HepG2 (cell line): Measurements from ENCODE around the gene GUSB. TPM values are rescaled to one million over a fixed set of nuclear protein-coding genes. Genes with fewer than 3 reads are reported as not detected.
"Not testable (repeated sequence)": the region's sequence is repeated elsewhere in the genome, so short reads cannot be mapped to it uniquely, and the experiment has no call there.

Source experiments
- ARNTL ChIP-seq: sonication (generic); formaldehyde crosslinking; IDR thresholded peaks from 2 replicates; pipeline ENCODE4 v1.4.0; 2020; ENCODE audit warnings: mild to moderate bottlenecking, missing genetic modification reagents
- DRAP1 ChIP-seq: IDR thresholded peaks from 2 replicates; pipeline ENCODE4 v1.6.1; 2016; ENCODE audit warnings: missing genetic modification reagents, missing compliant biosample characterization
- ETV5 ChIP-seq: IDR thresholded peaks from 2 replicates; pipeline ENCODE4 v1.6.1; 2018; ENCODE audit warnings: missing biosample characterization, missing genetic modification reagents, inconsistent platforms, borderline replicate concordance
- FOXA3 ChIP-seq: IDR thresholded peaks from 2 replicates; pipeline ENCODE4 v1.6.1; 2016; ENCODE audit warnings: missing genetic modification reagents, missing compliant biosample characterization
- GABPA ChIP-seq, 2 experiments: IDR thresholded peaks; 2 replicates each; pipeline ENCODE4 v1.6.1; 2011 to 2016; ENCODE audit warnings: low read depth in 2 of 2, low read length in 1 of 2, missing biosample characterization in 1 of 2, missing genetic modification characterization in 1 of 2
- MIXL1 ChIP-seq: IDR thresholded peaks from 2 replicates; pipeline ENCODE4 v1.6.1; 2016
- PAXIP1 ChIP-seq: sonication (generic); formaldehyde crosslinking; conservative IDR thresholded peaks from 2 replicates; pipeline ENCODE4 v1.4.0; 2020; ENCODE audit warnings: mild to moderate bottlenecking, missing genetic modification reagents, moderate library complexity
- PHF21A ChIP-seq: sonication (generic); formaldehyde crosslinking; IDR thresholded peaks from 2 replicates; pipeline ENCODE4 v1.5.0; 2020; ENCODE audit warnings: mild to moderate bottlenecking, missing genetic modification reagents
- POGZ ChIP-seq: sonication (generic); formaldehyde crosslinking; IDR thresholded peaks from 2 replicates; pipeline ENCODE4 v1.4.0; 2020; ENCODE audit warnings: mild to moderate bottlenecking, missing genetic modification reagents
- POLR2A ChIP-seq, 2 experiments: IDR thresholded peaks; 2 replicates each; pipeline ENCODE4 v1.6.1; 2011; ENCODE audit warnings: low read depth in 2 of 2, low read length in 2 of 2, mild to moderate bottlenecking in 1 of 2, moderate library complexity in 1 of 2; ENCODE audit not compliant: insufficient read depth in 1 of 2
- SALL1 ChIP-seq: sonication (generic); formaldehyde crosslinking; IDR thresholded peaks from 2 replicates; pipeline ENCODE4 v1.8.0; 2022; ENCODE audit warnings: mild to moderate bottlenecking, missing genetic modification reagents
- SNAPC4 ChIP-seq: sonication (generic); formaldehyde crosslinking; IDR thresholded peaks from 2 replicates; pipeline ENCODE4 v1.4.0; 2020; ENCODE audit warnings: mild to moderate bottlenecking, missing genetic modification reagents
- TARDBP ChIP-seq: sonication (generic); formaldehyde crosslinking; IDR thresholded peaks from 2 replicates; pipeline ENCODE4 v1.8.0; 2022; ENCODE audit warnings: mild to moderate bottlenecking, missing genetic modification reagents
- TFAP4 ChIP-seq: sonication (generic); IDR thresholded peaks from 2 replicates; pipeline ENCODE4 v1.6.1; 2016; ENCODE audit warnings: low read depth, borderline replicate concordance
- THAP11 ChIP-seq: IDR thresholded peaks from 2 replicates; pipeline ENCODE4 v1.6.1; 2016; ENCODE audit warnings: missing biosample characterization, missing genetic modification reagents
- ZMYM3 ChIP-seq: sonication (generic); formaldehyde crosslinking; IDR thresholded peaks from 2 replicates; pipeline ENCODE4 v1.5.1; 2020; ENCODE audit warnings: mild to moderate bottlenecking, missing genetic modification reagents
- ZMYM4 ChIP-seq: sonication (generic); formaldehyde crosslinking; IDR thresholded peaks from 2 replicates; pipeline ENCODE4 v1.8.1; 2023; ENCODE audit warnings: mild to moderate bottlenecking, missing genetic modification reagents
- ZNF12 ChIP-seq: sonication (generic); formaldehyde crosslinking; IDR thresholded peaks from 2 replicates; pipeline ENCODE4 v1.5.0; 2020; ENCODE audit warnings: missing genetic modification reagents
- ZNF317 ChIP-seq: sonication (generic); formaldehyde crosslinking; IDR thresholded peaks from 2 replicates; pipeline ENCODE4 v1.5.0; 2020; ENCODE audit warnings: mild to moderate bottlenecking, missing genetic modification reagents
- polyA plus RNA-seq, 8 experiments: library from polyadenylated mRNA; depleted of rRNA in 3 of 8; stranded (reverse) in 7 of 8; unstranded in 1 of 8; fragments of >200 nt; fragmentation: Illumina TruSeq in 4 of 8; extraction: Trizol in 4 of 8; gene quantifications; 2 replicates each; pipeline versions ENCODE4 v1.2.1 to v1.2.3, GENCODE V29; 2011 to 2016; ENCODE audit warnings: low read depth in 4 of 8, missing spikeins in 1 of 8, mixed read lengths in 1 of 8; ENCODE audit not compliant: insufficient read depth in 1 of 8
- total RNA-seq, 5 experiments: library from RNA; depleted of rRNA; stranded (reverse); fragments of >200 nt; fragmentation: Illumina TruSeq; extraction: Trizol; gene quantifications; 2 replicates each; pipeline ENCODE4 v1.2.3, GENCODE V29; 2016; ENCODE audit warnings: low read depth in 1 of 5

Gene GUSB
- total and polyA plus RNA-seq, 2 of the 13 experiments (the other 11 are each of a cell fraction or from before 2014, with no cell fraction given), result 18.8 to 60.0 TPM

- TF ChIP-seq SNAPC4 (CRISPR knock-in tag) (peak; percentile 39; the same call in 1 of the 2 replicates), POLR2A (IDR thresholded peaks at IDR 0.05; ENCODE audit: insufficient read depth in 1 of 2, low read depth in 2 of 2, low read length in 2 of 2) (peak in 1 of 2 experiments; percentile 31; a peak in 1 of 4 replicates), TARDBP (CRISPR knock-in tag) (peak; percentile 63; the same call in 1 of the 2 replicates), ZNF317 (peak; percentile 57; the same call in 1 of the 2 replicates), SALL1 (CRISPR knock-in tag) (peak; percentile 38; the same call in 1 of the 2 replicates), ARNTL (CRISPR knock-in tag) (0 out of 2 replicates have a peak, but pooled peaks have one; percentile 45), PAXIP1 (CRISPR knock-in tag) (peak; percentile 86), GABPA (CRISPR knock-in tag; IDR thresholded peaks at IDR 0.05; ENCODE audit: low read depth) (peak; percentile 21; the same call in 1 of the 2 replicates), TFAP4 (peak; percentile 43; the same call in 1 of the 2 replicates), DRAP1 (CRISPR knock-in tag) (peak; percentile 43; the same call in 1 of the 2 replicates), THAP11 (0 out of 2 replicates have a peak, but pooled peaks have one; percentile 18), ZMYM3 (peak; percentile 38; the same call in 1 of the 2 replicates), POGZ (peak; percentile 44; the same call in 1 of the 2 replicates), FOXA3 (peak; percentile 50; the same call in 1 of the 2 replicates), PHF21A (CRISPR knock-in tag) (peak; percentile 59), MIXL1 (CRISPR knock-in tag) (peak; percentile 67), ETV5 (CRISPR knock-in tag) (peak; percentile 11; the same call in 1 of the 2 replicates), ZMYM4 (CRISPR knock-in tag) (peak; percentile 35; the same call in 1 of the 2 replicates), ZNF12 (peak; percentile 60; the same call in 1 of the 2 replicates)
- not testable (repeated sequence) for TF ChIP-seq GABPA (IDR thresholded peaks at IDR 0.05; ENCODE audit: low read depth, low read length)
Measured at GRCh38 chr7:66005115-66005671, 23.2 kb upstream of the GUSB start (continued).
